Osteocyte (in vitro differentiated cells): ENCODE results near the gene EDNRA. TPM values are rescaled to one million over a fixed set of nuclear protein-coding genes. Genes with fewer than 3 reads are reported as not detected.

ENCODE experiments used
- DNase-seq: peaks from one replicate; pipeline ENCODE4 v3.0.0; 2021; ENCODE audit warnings: mixed read lengths; ENCODE audit not compliant: unreplicated experiment; ENCODE audit errors: extremely low spot score
- H3K27ac Mint-ChIP-seq: one replicate; pipeline ENCODE4 v1.8.0; 2021; ENCODE audit warnings: mild to moderate bottlenecking, mixed read lengths; ENCODE audit not compliant: unreplicated experiment
- H3K27me3 Mint-ChIP-seq: one replicate; pipeline ENCODE4 v1.8.0; 2021; ENCODE audit warnings: mixed read lengths; ENCODE audit not compliant: unreplicated experiment
- H3K36me3 Mint-ChIP-seq: one replicate; pipeline ENCODE4 v1.8.0; 2021; ENCODE audit warnings: mixed read lengths; ENCODE audit not compliant: unreplicated experiment
- H3K4me1 Mint-ChIP-seq: one replicate; pipeline ENCODE4 v1.8.0; 2021; ENCODE audit warnings: mixed read lengths; ENCODE audit not compliant: unreplicated experiment
- H3K4me3 Mint-ChIP-seq: one replicate; pipeline ENCODE4 v1.8.0; 2021; ENCODE audit warnings: mild to moderate bottlenecking, moderate library complexity, mixed read lengths; ENCODE audit not compliant: unreplicated experiment
- H3K9me3 Mint-ChIP-seq: one replicate; pipeline ENCODE4 v1.8.0; 2021; ENCODE audit warnings: mixed read lengths; ENCODE audit not compliant: unreplicated experiment
- total RNA-seq: library from RNA; stranded (reverse); gene quantifications from 2 replicates; pipeline ENCODE4 v1.2.1, GENCODE V29; 2021
- TF ChIP-seq, protein P1 (sequence below): fragments of 200-600 bp; sonication (generic); IDR thresholded peaks from 2 replicates; pipeline ENCODE4 v1.5.0; 2021; ENCODE audit warnings: antibody characterized with exemption, mild to moderate bottlenecking, moderate library complexity

The EDNRA gene
- total RNA-seq, 1 donor from 2014 or later, result 181 TPM

DNA sequence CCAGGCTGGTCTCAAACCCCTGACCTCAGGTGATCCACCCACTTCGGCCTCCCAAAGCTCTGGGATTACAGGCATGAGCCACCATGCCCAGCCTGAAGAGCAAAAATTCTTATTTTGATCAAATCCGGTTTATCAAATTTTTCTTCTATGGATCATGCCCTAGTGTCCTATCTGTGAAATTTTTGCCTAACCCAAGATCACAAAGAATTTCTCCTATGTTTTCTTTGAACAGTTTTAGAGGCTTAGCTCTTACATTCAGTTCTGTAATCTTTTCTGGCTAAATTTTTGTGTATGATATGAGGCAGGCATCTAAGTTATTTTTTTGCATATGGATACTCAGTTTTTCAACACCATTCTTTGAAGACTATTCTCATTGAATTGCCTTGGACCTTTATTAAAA lies 27.4 kb downstream of the EDNRA start:
- Mint-ChIP-seq H3K27me3 (no peaks in the 10 kb centered on the region), H3K4me3 (no peak overlapping the region), H3K4me1 (peaks cover 47% of the 10 kb centered on the region), H3K9me3 (no peaks in the 10 kb centered on the region), H3K27ac (peak overlapping the region; percentile 31), H3K36me3 (peaks cover 57% of the 10 kb centered on the region)
- no peak for DNase-seq
- TF ChIP-seq, protein P1, sequence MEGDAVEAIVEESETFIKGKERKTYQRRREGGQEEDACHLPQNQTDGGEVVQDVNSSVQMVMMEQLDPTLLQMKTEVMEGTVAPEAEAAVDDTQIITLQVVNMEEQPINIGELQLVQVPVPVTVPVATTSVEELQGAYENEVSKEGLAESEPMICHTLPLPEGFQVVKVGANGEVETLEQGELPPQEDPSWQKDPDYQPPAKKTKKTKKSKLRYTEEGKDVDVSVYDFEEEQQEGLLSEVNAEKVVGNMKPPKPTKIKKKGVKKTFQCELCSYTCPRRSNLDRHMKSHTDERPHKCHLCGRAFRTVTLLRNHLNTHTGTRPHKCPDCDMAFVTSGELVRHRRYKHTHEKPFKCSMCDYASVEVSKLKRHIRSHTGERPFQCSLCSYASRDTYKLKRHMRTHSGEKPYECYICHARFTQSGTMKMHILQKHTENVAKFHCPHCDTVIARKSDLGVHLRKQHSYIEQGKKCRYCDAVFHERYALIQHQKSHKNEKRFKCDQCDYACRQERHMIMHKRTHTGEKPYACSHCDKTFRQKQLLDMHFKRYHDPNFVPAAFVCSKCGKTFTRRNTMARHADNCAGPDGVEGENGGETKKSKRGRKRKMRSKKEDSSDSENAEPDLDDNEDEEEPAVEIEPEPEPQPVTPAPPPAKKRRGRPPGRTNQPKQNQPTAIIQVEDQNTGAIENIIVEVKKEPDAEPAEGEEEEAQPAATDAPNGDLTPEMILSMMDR, result no peak

DNA sequence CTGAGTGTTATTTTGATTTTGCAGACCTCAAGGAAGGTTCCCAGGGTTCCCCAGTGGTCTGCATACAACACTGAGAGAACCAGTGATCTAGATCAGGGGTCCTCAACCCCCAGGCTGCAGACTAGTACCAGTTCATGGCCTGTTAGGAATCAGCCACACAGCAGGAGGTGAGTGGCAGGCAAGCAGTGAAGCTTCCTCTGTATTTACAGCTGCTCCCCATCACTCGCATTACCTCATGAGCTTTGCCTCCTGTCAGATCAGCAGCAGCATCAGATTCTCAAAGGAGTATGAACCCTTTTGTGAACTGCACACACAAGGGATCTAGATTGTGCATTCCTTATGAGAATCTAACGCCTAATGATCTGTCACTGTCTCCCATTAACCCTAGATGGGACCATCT lies 28.5 kb downstream of the EDNRA start:
- DNase-seq, result no peak
- Mint-ChIP-seq H3K4me3 (no peak overlapping the region), H3K4me1 (peaks cover 55% of the 10 kb centered on the region), H3K36me3 (peaks cover 63% of the 10 kb centered on the region), H3K9me3 (no peaks in the 10 kb centered on the region), H3K27ac (no peak overlapping the region), H3K27me3 (no peaks in the 10 kb centered on the region)
- TF ChIP-seq, protein P1, result no peak

DNA sequence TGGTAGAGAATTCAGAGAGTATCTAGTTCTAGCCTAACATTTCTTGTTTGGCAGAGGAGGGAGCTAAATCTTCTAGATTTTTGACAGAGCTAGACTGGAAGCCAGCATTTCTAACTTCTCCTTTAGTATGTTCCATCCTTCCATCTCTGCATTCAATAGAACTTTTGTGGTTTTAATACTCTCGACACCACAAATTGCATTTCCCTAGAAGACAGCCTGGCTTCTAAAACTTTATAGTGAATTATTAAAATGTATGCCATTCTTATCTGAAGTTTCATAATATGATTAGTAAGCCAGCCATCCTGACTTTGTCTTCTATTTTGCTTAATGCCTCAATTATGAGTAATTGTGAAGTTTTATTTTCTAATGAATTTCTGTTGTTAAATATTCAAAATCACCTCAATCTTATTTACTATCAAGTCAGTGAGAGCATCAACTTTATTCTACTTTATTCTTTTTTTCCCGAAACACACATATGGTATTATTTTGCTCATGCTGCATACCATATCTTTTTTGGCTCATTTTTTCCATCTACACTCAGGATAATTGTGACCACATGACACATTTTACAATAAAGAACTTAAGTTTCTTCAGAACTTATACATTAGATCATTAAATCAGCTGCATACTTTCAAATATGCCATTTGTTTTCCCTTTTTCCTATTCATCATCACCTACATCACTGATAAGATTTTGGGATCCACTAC lies 30.2 kb downstream of the EDNRA start:
- Mint-ChIP-seq H3K4me3 (no peak overlapping the region), H3K36me3 (peaks cover 59% of the 10 kb centered on the region), H3K27me3 (no peaks in the 10 kb centered on the region), H3K4me1 (peaks cover 64% of the 10 kb centered on the region), H3K27ac (peak overlapping the region; percentile 69), H3K9me3 (no peaks in the 10 kb centered on the region)
- no peak for DNase-seq
- TF ChIP-seq, protein P1, result no peak

DNA sequence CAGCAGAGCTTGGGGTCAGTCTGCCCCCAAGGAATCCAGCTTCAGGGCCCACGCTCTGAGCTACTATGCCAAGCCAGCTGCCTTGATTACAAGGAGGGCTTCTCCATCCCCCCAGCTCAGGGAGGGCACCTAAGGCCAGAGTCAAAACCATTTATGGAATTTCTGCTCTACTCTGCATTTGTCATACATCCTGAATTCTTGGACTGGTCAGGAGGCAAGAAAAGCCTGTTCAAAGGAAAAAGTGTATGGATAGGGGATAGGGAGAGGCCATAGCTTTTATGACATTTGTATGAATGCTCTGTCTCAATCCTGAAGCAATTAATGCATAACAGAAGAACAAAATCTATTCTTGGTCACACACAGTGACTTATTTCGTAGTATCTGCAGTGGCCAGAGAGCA lies 32.2 kb downstream of the EDNRA start:
- H3K36me3 Mint-ChIP-seq, result peaks cover 56% of the 10 kb centered on the region
- peak overlapping the region; percentile 69 for H3K27ac Mint-ChIP-seq
- no peak overlapping the region for H3K4me3 Mint-ChIP-seq
- DNase-seq, result no peak
- no peaks in the 10 kb centered on the region for H3K27me3 Mint-ChIP-seq
- peaks cover 80% of the 10 kb centered on the region for H3K4me1 Mint-ChIP-seq
- no peaks in the 10 kb centered on the region for H3K9me3 Mint-ChIP-seq
- TF ChIP-seq, protein P1, result no peak

DNA sequence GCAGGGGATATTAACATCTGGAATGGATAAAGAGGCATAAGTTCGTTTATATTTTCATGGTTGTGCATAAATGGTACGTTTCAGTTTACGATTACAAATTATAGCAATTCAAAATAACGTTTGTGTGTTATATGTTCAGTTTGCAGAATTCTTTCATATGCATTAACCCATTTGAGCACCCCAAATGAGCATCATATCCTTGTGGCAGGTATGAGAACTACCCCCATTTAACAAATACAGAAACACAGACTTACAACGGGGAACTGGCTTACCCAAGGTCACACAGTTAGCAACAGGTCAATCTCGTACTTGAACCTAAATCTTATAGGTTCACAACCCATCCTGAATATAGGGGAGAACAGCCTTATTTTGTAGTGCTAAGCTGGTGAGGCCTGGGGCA lies 33.1 kb downstream of the EDNRA start:
- TF ChIP-seq, protein P1, result peak; percentile 28
- H3K9me3 Mint-ChIP-seq, result no peaks in the 10 kb centered on the region
- H3K27me3 Mint-ChIP-seq, result no peaks in the 10 kb centered on the region
- peaks cover 57% of the 10 kb centered on the region for H3K36me3 Mint-ChIP-seq
- H3K4me3 Mint-ChIP-seq, result no peak overlapping the region
- H3K27ac Mint-ChIP-seq, result no peak overlapping the region
- peaks cover 84% of the 10 kb centered on the region for H3K4me1 Mint-ChIP-seq
- no peak for DNase-seq
